ENCODE results near the gene ADAMTS3. TPM values are rescaled to one million over a fixed set of nuclear protein-coding genes. Genes with fewer than 3 reads are reported as not detected.

The ADAMTS3 gene
- total RNA-seq, 1 experiment from 2014 or later = 0.39 TPM

- H3K4me3 ChIP-seq (ENCODE audit: low read depth in 2 of 2, low read length in 2 of 2) = no peak overlapping the region
- CTCF ChIA-PET = no interaction called here
- no TSS peak for BruUV-seq (replicated peaks)
- no peaks in the 10 kb centered on the region for H3K9me3 ChIP-seq (ENCODE audit: control insufficient read depth, insufficient read depth, low read depth, low read length)
- no peak overlapping the region for H3K27ac ChIP-seq (ENCODE audit: low read length)
- no peaks in the 10 kb centered on the region for H3K27me3 ChIP-seq (ENCODE audit: control insufficient read depth, insufficient read depth, low read length)
- intact Hi-C loops (cut with micrococcal nuclease; ENCODE audit: unreplicated experiment) (no loop called here), in situ Hi-C loops (cut with HindIII; ENCODE audit: low pct_unique_long_range_greater_than_20kb, low sequenced_read_pairs) (no loop called here)
- POLR2A ChIA-PET = no interaction called here
- DNase-seq (ENCODE audit: low read depth, low spot score) = no peak
- no peaks in the 10 kb centered on the region for H3K36me3 ChIP-seq (ENCODE audit: control insufficient read depth, insufficient read depth, low read length)
- TF ChIP-seq SIN3A (IDR thresholded peaks at IDR 0.05; ENCODE audit: borderline replicate concordance, insufficient read depth, low read depth, low read length) (no peak), TCF7L2 (IDR thresholded peaks at IDR 0.05; ENCODE audit: low read depth, low read length) (no peak), POLR2AphosphoS5 (IDR thresholded peaks at IDR 0.05; ENCODE audit: low read depth, low read length) (no peak), CTCF (IDR thresholded peaks at IDR 0.05) (no peak), REST (IDR thresholded peaks at IDR 0.05; ENCODE audit: insufficient read depth in 1 of 2, low read depth in 2 of 2, low read length in 1 of 2) (no peak)
- H3K4me1 ChIP-seq (ENCODE audit: control insufficient read depth, insufficient read depth, low read length) = no peaks in the 10 kb centered on the region
- no peak for ATAC-seq
Observed at GRCh38 chr4:72374159-72374558, 194.9 kb downstream of the ADAMTS3 start.

- no peak for DNase-seq (ENCODE audit: low read depth, low spot score)
- Histone ChIP-seq H3K36me3 (ENCODE audit: control insufficient read depth, insufficient read depth, low read length) (no peaks in the 10 kb centered on the region), H3K9me3 (ENCODE audit: control insufficient read depth, insufficient read depth, low read depth, low read length) (no peaks in the 10 kb centered on the region), H3K27me3 (ENCODE audit: control insufficient read depth, insufficient read depth, low read length) (no peaks in the 10 kb centered on the region), H3K4me3 (ENCODE audit: low read depth in 2 of 2, low read length in 2 of 2) (no peak overlapping the region), H3K27ac (ENCODE audit: low read length) (no peak overlapping the region), H3K4me1 (ENCODE audit: control insufficient read depth, insufficient read depth, low read length) (no peaks in the 10 kb centered on the region)
- ChIA-PET POLR2A (no interaction called here), CTCF (no interaction called here)
- in situ Hi-C loops (cut with HindIII; ENCODE audit: low pct_unique_long_range_greater_than_20kb, low sequenced_read_pairs) = no loop called here
- TF ChIP-seq SIN3A (IDR thresholded peaks at IDR 0.05; ENCODE audit: borderline replicate concordance, insufficient read depth, low read depth, low read length) (no peak), POLR2AphosphoS5 (IDR thresholded peaks at IDR 0.05; ENCODE audit: low read depth, low read length) (no peak), CTCF (IDR thresholded peaks at IDR 0.05) (no peak), TCF7L2 (IDR thresholded peaks at IDR 0.05; ENCODE audit: low read depth, low read length) (no peak), REST (IDR thresholded peaks at IDR 0.05; ENCODE audit: insufficient read depth in 1 of 2, low read depth in 2 of 2, low read length in 1 of 2) (no peak)
- intact Hi-C loops (cut with micrococcal nuclease; ENCODE audit: unreplicated experiment) = no loop called here
- no TSS peak for BruUV-seq (replicated peaks)
- ATAC-seq = no peak
Observed at GRCh38 chr4:72366601-72367000, 202.4 kb downstream of the ADAMTS3 start.

Measured in Panc1 (cell line).